ENCODE measurements around the gene ADGRF1. TPM values are rescaled to one million over a fixed set of nuclear protein-coding genes. Genes with fewer than 3 reads are reported as not detected.

ADGRF1 gene
- polyA plus RNA-seq, 2 donors, result 25.5 to 47.9 TPM

- Histone ChIP-seq H3K9me3 (ENCODE audit: control insufficient read depth in 2 of 2, insufficient read depth in 1 of 2, low read depth in 1 of 2, low read length in 1 of 2) (no peaks in the 10 kb centered on the region), H3K4me3 (ENCODE audit: low read depth in 1 of 2, low read length in 2 of 2) (no peak overlapping the region), H3K4me1 (ENCODE audit: control insufficient read depth in 2 of 2, insufficient read depth in 2 of 2, low read length in 1 of 2) (no peaks in the 10 kb centered on the region), H3K27ac (ENCODE audit: low read depth in 2 of 2, low read length in 1 of 2) (no peak overlapping the region), H3K36me3 (ENCODE audit: control insufficient read depth in 2 of 2, insufficient read depth in 2 of 2, low read length in 1 of 2) (no peaks in the 10 kb centered on the region), H3K27me3 (ENCODE audit: control insufficient read depth in 1 of 2, insufficient read depth in 2 of 2, low read length in 2 of 2) (no peaks in the 10 kb centered on the region)
- 52 to 61% methylated on average over 9 of the region's 9 CpGs for WGBS, 2 donors
Observed at GRCh38 chr6:47076422-47077344, 34.6 kb upstream of the ADGRF1 start.

DNA sequence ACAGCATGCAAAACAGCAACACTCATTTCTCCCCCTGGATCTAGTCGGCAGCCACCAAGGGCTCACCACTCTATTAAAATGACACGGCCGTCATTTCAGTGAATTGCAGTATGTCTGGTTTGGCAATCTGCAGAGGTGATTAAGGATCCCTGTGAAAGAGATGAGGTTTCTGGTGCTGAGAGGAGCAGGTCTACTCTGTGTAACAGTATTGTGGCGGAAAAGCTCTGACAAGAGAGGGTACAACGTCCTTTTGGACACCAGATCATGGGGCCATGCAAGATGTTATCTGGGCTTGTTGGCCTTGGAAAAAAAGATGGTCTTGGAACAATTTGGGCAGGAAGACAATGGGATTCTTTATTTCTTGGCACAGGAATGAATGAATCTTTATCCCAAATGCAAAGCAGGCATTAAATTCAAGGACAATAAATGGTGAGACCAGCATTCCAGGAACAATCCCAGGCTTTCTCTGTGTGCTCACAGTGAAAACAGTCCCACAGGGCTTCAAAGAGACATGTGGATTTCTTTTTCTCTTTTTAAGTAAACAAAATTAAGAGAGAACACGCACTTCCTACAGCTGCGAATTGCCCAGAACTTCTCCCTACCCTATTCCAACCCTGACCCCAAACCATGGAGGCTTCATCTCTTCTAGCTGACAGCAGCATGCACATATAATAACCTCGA is 33.7 kb upstream of the ADGRF1 start:
- Histone ChIP-seq H3K27ac (ENCODE audit: low read depth in 2 of 2, low read length in 1 of 2) (peak overlapping the region in 1 of 2 donors; percentile 17), H3K27me3 (ENCODE audit: control insufficient read depth in 1 of 2, insufficient read depth in 2 of 2, low read length in 2 of 2) (no peaks in the 10 kb centered on the region), H3K4me3 (ENCODE audit: low read depth in 1 of 2, low read length in 2 of 2) (no peak overlapping the region), H3K9me3 (ENCODE audit: control insufficient read depth in 2 of 2, insufficient read depth in 1 of 2, low read depth in 1 of 2, low read length in 1 of 2) (no peaks in the 10 kb centered on the region), H3K36me3 (ENCODE audit: control insufficient read depth in 2 of 2, insufficient read depth in 2 of 2, low read length in 1 of 2) (no peaks in the 10 kb centered on the region), H3K4me1 (ENCODE audit: control insufficient read depth in 2 of 2, insufficient read depth in 2 of 2, low read length in 1 of 2) (no peaks in the 10 kb centered on the region)
- WGBS, 2 donors, result 55 to 71% methylated on average over 8 of the region's 8 CpGs

DNA sequence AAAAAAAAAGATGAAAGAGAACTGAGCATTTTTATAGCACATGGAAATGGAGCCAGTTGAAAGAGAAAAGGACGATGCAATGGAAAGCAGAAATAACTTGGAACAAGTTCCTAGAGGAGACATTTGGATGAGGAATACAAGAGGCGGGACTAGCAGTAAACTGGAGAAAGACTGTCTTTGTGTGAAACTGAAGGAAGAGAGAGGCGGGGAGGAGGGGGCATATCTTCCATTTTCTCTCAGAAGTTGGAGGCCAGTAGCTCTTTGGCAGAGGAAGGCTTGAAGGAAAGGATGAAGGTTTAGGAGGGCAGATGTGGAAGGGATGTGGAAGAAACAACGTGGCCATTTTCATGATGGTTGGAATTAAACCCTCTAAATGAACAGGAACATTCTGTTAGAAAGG is 33.0 kb upstream of the ADGRF1 start:
- 58 to 72% methylated on average over 4 of the region's 4 CpGs for WGBS, 2 donors

DNA sequence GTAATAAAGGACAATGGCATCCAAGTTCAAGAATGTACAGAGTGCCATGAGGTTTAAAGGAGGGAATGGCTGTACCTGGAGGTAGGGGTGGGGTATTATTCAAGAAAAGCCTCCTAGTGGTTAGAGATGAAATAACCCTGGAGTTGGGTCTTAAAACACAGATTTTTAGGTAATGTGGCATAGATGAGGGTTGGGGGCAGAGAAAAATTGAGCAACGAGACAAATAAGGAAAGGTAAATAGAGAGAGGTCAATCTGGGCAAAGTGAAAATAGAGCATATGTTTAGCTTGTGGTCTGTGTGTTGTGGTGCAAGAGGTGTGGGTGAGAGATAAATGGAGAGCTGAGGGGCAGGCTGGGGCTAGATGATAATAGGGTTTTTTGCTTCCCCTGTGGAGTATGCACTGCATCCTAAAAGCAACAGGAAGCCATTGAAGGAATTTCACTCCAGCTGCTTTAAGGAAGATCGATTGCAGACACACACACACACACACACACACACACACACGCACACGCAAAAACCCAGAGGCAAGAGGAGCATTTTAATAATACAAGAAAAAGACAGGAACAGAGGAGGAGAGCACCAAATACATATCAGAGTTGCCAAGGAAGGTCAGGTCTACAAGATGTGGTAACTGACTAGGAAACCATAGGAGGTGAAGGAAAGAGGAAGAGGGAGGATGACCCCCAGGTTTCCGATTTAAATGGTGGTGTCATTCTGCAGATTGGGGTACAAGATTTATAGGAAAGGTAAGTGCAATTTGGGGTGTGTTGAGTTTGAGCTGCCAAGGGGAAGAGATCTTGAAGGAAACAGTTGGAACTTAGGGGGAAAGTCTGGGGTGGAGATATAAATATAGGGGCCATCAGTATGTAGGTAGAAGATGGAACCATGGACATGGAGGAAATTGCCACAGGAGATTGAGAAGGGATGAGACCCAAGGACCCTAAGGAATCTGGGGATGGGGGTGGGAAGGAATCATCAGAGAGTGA is 31.3 kb upstream of the ADGRF1 start:
- 78 to 87% methylated on average over 5 of the region's 5 CpGs for WGBS, 2 donors
- no peak overlapping the region for H3K27ac ChIP-seq (ENCODE audit: low read depth in 2 of 2, low read length in 1 of 2)
- no peaks in the 10 kb centered on the region for H3K4me1 ChIP-seq (ENCODE audit: control insufficient read depth in 2 of 2, insufficient read depth in 2 of 2, low read length in 1 of 2)

More for the DNA sequence above, 33.0 kb upstream of the ADGRF1 start:
- peak overlapping the region; percentile 16 to 17 for H3K27ac ChIP-seq (ENCODE audit: low read depth in 2 of 2, low read length in 1 of 2)
- no peaks in the 10 kb centered on the region for H3K27me3 ChIP-seq (ENCODE audit: control insufficient read depth in 1 of 2, insufficient read depth in 2 of 2, low read length in 2 of 2)
- no peaks in the 10 kb centered on the region for H3K9me3 ChIP-seq (ENCODE audit: control insufficient read depth in 2 of 2, insufficient read depth in 1 of 2, low read depth in 1 of 2, low read length in 1 of 2)
- no peaks in the 10 kb centered on the region for H3K4me1 ChIP-seq (ENCODE audit: control insufficient read depth in 2 of 2, insufficient read depth in 2 of 2, low read length in 1 of 2)
- no peak overlapping the region for H3K4me3 ChIP-seq (ENCODE audit: low read depth in 1 of 2, low read length in 2 of 2)
- H3K36me3 ChIP-seq (ENCODE audit: control insufficient read depth in 2 of 2, insufficient read depth in 2 of 2, low read length in 1 of 2), result no peaks in the 10 kb centered on the region

DNA sequence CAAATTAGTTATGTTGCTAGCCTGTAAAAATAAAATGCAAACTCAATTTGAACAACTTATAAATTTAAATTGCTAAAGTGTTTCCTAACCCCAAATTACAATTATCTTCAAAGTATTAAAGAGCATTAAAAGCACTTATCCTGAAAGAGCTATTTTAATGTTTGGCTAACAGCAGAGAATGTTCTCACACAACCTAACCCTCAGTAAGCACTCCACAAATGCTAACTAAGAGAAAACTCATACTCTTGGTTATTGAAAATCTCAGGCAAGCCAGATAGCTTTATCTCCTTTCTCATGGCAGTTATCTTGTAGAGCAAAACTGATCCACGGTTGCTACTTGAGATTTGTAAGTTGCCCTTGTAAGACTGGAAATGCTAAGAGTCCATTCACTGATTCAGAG is 30.5 kb upstream of the ADGRF1 start:
- no peaks in the 10 kb centered on the region for H3K4me1 ChIP-seq (ENCODE audit: control insufficient read depth in 2 of 2, insufficient read depth in 2 of 2, low read length in 1 of 2)
- no peaks in the 10 kb centered on the region for H3K9me3 ChIP-seq (ENCODE audit: control insufficient read depth in 2 of 2, insufficient read depth in 1 of 2, low read depth in 1 of 2, low read length in 1 of 2)
- no peak overlapping the region for H3K27ac ChIP-seq (ENCODE audit: low read depth in 2 of 2, low read length in 1 of 2)
- H3K27me3 ChIP-seq (ENCODE audit: control insufficient read depth in 1 of 2, insufficient read depth in 2 of 2, low read length in 2 of 2), result no peaks in the 10 kb centered on the region
- no peaks in the 10 kb centered on the region for H3K36me3 ChIP-seq (ENCODE audit: control insufficient read depth in 2 of 2, insufficient read depth in 2 of 2, low read length in 1 of 2)
- 1 to 49% methylated on average over 1 of the region's 1 CpG for WGBS, 2 donors
- H3K4me3 ChIP-seq (ENCODE audit: low read depth in 1 of 2, low read length in 2 of 2), result no peak overlapping the region

More for the DNA sequence above, 31.3 kb upstream of the ADGRF1 start:
- Histone ChIP-seq H3K9me3 (ENCODE audit: control insufficient read depth in 2 of 2, insufficient read depth in 1 of 2, low read depth in 1 of 2, low read length in 1 of 2) (no peaks in the 10 kb centered on the region), H3K36me3 (ENCODE audit: control insufficient read depth in 2 of 2, insufficient read depth in 2 of 2, low read length in 1 of 2) (no peaks in the 10 kb centered on the region), H3K27me3 (ENCODE audit: control insufficient read depth in 1 of 2, insufficient read depth in 2 of 2, low read length in 2 of 2) (no peaks in the 10 kb centered on the region), H3K4me3 (ENCODE audit: low read depth in 1 of 2, low read length in 2 of 2) (no peak overlapping the region)

DNA sequence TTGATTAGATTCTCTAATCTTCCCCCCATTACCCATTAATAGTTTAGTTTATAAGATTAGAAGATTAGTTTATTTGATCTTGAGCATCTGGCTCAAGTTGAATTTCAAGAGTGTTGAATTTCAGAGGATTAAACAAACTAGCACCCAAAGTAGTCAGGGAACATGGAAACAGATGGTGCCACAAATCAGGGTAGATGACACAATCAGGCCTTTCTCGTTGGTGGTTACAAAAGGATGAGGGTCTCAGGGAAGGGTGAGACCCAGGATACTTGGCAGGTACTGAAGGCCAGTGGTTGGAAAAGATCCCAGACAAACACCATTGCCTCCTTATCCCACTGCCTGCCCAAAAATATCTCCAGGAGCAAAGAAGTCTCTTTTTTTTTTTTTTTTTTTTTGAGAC is 29.5 kb upstream of the ADGRF1 start:
- no peaks in the 10 kb centered on the region for H3K27me3 ChIP-seq (ENCODE audit: control insufficient read depth in 1 of 2, insufficient read depth in 2 of 2, low read length in 2 of 2)
- no peaks in the 10 kb centered on the region for H3K9me3 ChIP-seq (ENCODE audit: control insufficient read depth in 2 of 2, insufficient read depth in 1 of 2, low read depth in 1 of 2, low read length in 1 of 2)
- no peak overlapping the region for H3K4me3 ChIP-seq (ENCODE audit: low read depth in 1 of 2, low read length in 2 of 2)
- 35 to 49% methylated on average over 1 of the region's 1 CpG for WGBS, 2 donors
- no peaks in the 10 kb centered on the region for H3K4me1 ChIP-seq (ENCODE audit: control insufficient read depth in 2 of 2, insufficient read depth in 2 of 2, low read length in 1 of 2)
- H3K27ac ChIP-seq (ENCODE audit: low read depth in 2 of 2, low read length in 1 of 2), result no peak overlapping the region
- H3K36me3 ChIP-seq (ENCODE audit: control insufficient read depth in 2 of 2, insufficient read depth in 2 of 2, low read length in 1 of 2), result no peaks in the 10 kb centered on the region

- no peak overlapping the region for H3K27ac ChIP-seq (ENCODE audit: low read depth in 2 of 2, low read length in 1 of 2)
- 90 to 96% methylated on average over 3 of the region's 3 CpGs for WGBS, 2 donors
- H3K27me3 ChIP-seq (ENCODE audit: control insufficient read depth in 1 of 2, insufficient read depth in 2 of 2, low read length in 2 of 2), result no peaks in the 10 kb centered on the region
- no peaks in the 10 kb centered on the region for H3K9me3 ChIP-seq (ENCODE audit: control insufficient read depth in 2 of 2, insufficient read depth in 1 of 2, low read depth in 1 of 2, low read length in 1 of 2)
- H3K4me1 ChIP-seq (ENCODE audit: control insufficient read depth in 2 of 2, insufficient read depth in 2 of 2, low read length in 1 of 2), result no peaks in the 10 kb centered on the region
- H3K4me3 ChIP-seq (ENCODE audit: low read depth in 1 of 2, low read length in 2 of 2), result no peak overlapping the region
- H3K36me3 ChIP-seq (ENCODE audit: control insufficient read depth in 2 of 2, insufficient read depth in 2 of 2, low read length in 1 of 2), result no peaks in the 10 kb centered on the region
Observed at GRCh38 chr6:47070461-47070860, 28.3 kb upstream of the ADGRF1 start.

DNA sequence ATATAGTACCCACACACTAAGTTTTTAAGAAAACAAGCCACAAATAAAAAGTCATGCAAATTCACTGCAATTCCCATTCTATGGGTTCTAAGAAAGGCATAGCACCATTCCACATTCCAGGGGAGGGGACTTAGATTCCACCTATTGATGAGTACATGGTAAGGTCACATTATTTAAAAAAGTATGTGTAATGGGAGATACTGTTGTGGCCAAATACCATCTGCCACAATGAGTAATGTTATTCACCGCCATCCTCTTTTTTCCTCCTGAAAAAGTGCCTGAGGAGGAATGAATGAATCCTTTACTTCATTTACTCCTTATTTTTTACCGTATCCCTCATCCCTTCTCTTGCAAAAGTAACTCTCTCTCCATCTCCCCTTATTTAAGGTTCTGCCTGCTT is 27.0 kb upstream of the ADGRF1 start:
- no peak overlapping the region for H3K4me3 ChIP-seq (ENCODE audit: low read depth in 1 of 2, low read length in 2 of 2)
- H3K9me3 ChIP-seq (ENCODE audit: control insufficient read depth in 2 of 2, insufficient read depth in 1 of 2, low read depth in 1 of 2, low read length in 1 of 2), result no peaks in the 10 kb centered on the region
- H3K36me3 ChIP-seq (ENCODE audit: control insufficient read depth in 2 of 2, insufficient read depth in 2 of 2, low read length in 1 of 2), result no peaks in the 10 kb centered on the region
- H3K27me3 ChIP-seq (ENCODE audit: control insufficient read depth in 1 of 2, insufficient read depth in 2 of 2, low read length in 2 of 2), result no peaks in the 10 kb centered on the region
- no peaks in the 10 kb centered on the region for H3K4me1 ChIP-seq (ENCODE audit: control insufficient read depth in 2 of 2, insufficient read depth in 2 of 2, low read length in 1 of 2)
- no peak overlapping the region for H3K27ac ChIP-seq (ENCODE audit: low read depth in 2 of 2, low read length in 1 of 2)
- 91 to 95% methylated on average over 2 of the region's 2 CpGs for WGBS, 2 donors

- no peaks in the 10 kb centered on the region for H3K27me3 ChIP-seq (ENCODE audit: control insufficient read depth in 1 of 2, insufficient read depth in 2 of 2, low read length in 2 of 2)
- H3K9me3 ChIP-seq (ENCODE audit: control insufficient read depth in 2 of 2, insufficient read depth in 1 of 2, low read depth in 1 of 2, low read length in 1 of 2), result peaks cover 0 to 4% of the 10 kb centered on the region in 2 donors
- peaks cover 0 to 7% of the 10 kb centered on the region in 2 donors for H3K4me1 ChIP-seq (ENCODE audit: control insufficient read depth in 2 of 2, insufficient read depth in 2 of 2, low read length in 1 of 2)
- 86 to 91% methylated on average over 1 of the region's 1 CpG for WGBS, 2 donors
- H3K36me3 ChIP-seq (ENCODE audit: control insufficient read depth in 2 of 2, insufficient read depth in 2 of 2, low read length in 1 of 2), result no peaks in the 10 kb centered on the region
- H3K4me3 ChIP-seq (ENCODE audit: low read depth in 1 of 2, low read length in 2 of 2), result no peak overlapping the region
- H3K27ac ChIP-seq (ENCODE audit: low read depth in 2 of 2, low read length in 1 of 2), result no peak overlapping the region
Observed at GRCh38 chr6:47066418-47066817, 24.3 kb upstream of the ADGRF1 start.

All from esophagus (tissue), 2 donors.